ENCODE measurements around the gene IGBP1.
A peak's percentile ranks its signal among the peaks of the same experiment; 100 is the strongest.
"Not testable (repeated sequence)": the region's sequence is repeated elsewhere in the genome, so short reads cannot be mapped to it uniquely, and the experiment has no call there.

IGBP1 gene

GRCh38 chrX:70168238-70169188, 35.3 kb downstream of the IGBP1 start:
- DNase-seq = no peak

- DNase-seq = no peak
These were observed 36.0 kb downstream of the IGBP1 start for GRCh38 chrX:70169281-70169680.

GRCh38 chrX:70171624-70172023, 38.4 kb downstream of the IGBP1 start:
- no peak for DNase-seq

GRCh38 chrX:70172221-70172620, 39.0 kb downstream of the IGBP1 start:
- DNase-seq = no peak

GRCh38 chrX:70172964-70173363, 39.7 kb downstream of the IGBP1 start:
- DNase-seq = no peak

- no peak for DNase-seq
These were observed 41.5 kb downstream of the IGBP1 start for GRCh38 chrX:70174754-70175153.

- no peak for DNase-seq
These were observed 42.1 kb downstream of the IGBP1 start for GRCh38 chrX:70175338-70175737.

- DNase-seq = no peak
These were observed 43.8 kb downstream of the IGBP1 start, which contains the start of gene DGAT2L6 for GRCh38 chrX:70176938-70177533. Gene DGAT2L6, plus strand, starts transcription at chrX:70177483. Its CDS starts 100 bp downstream, at chrX:70177583.

GRCh38 chrX:70183091-70183490, 49.8 kb downstream of the IGBP1 start:
- no peak for DNase-seq

- DNase-seq = no peak
These were observed 57.0 kb downstream of the IGBP1 start for GRCh38 chrX:70190225-70190624.

GRCh38 chrX:70196961-70197720, 63.9 kb downstream of the IGBP1 start:
- peak; percentile 79 for DNase-seq

GRCh38 chrX:70201732-70202131, 68.5 kb downstream of the IGBP1 start:
- DNase-seq = no peak

- DNase-seq = no peak
These were observed 75.2 kb downstream of the IGBP1 start for GRCh38 chrX:70208479-70208878.

GRCh38 chrX:70209570-70209969, 76.3 kb downstream of the IGBP1 start:
- not testable (repeated sequence) for DNase-seq
